Kidney (tissue), 14 donors: ENCODE results near the gene KIAA1549. TPM values are rescaled to one million over a fixed set of nuclear protein-coding genes. Genes with fewer than 3 reads are reported as not detected.

Experiments used
- DNase-seq, 5 donors: peaks; one replicate each; pipeline ENCODE4 v3.0.0-alpha.2; 2013 to 2020
- FAIRE-seq: peaks from 2 replicates; lab custom pipeline; 2012; peaks lifted over from hg19 to GRCh38; lab: Jason Lieb, UNC
- H3K27ac ChIP-seq, 2 donors: one replicate each; pipeline ENCODE4 v1.7.0; 2013; ENCODE audit warnings: low read depth in 2 of 2, low read length in 2 of 2, inconsistent platforms in 1 of 2
- H3K27me3 ChIP-seq: one replicate; pipeline ENCODE4 v1.7.1; 2013; ENCODE audit warnings: low read length, inconsistent platforms; ENCODE audit not compliant: control insufficient read depth, insufficient read depth
- H3K36me3 ChIP-seq, 3 donors: one replicate each; pipeline versions ENCODE4 v1.7.0 to v1.7.1; 2013; ENCODE audit warnings: low read length in 3 of 3, control low read depth in 1 of 3, inconsistent platforms in 1 of 3; ENCODE audit not compliant: insufficient read depth in 3 of 3, control insufficient read depth in 2 of 3
- H3K4me1 ChIP-seq, 3 donors: one replicate each; pipeline versions ENCODE4 v1.7.0 to v1.7.1; 2013; ENCODE audit warnings: low read length in 3 of 3, inconsistent platforms in 1 of 3, low read depth in 1 of 3; ENCODE audit not compliant: control insufficient read depth in 2 of 3, insufficient read depth in 2 of 3
- H3K4me3 ChIP-seq, 3 donors: one replicate each; pipeline versions ENCODE4 v1.7.0 to v1.8.1; 2013; ENCODE audit warnings: low read length in 3 of 3, control low read depth in 1 of 3, inconsistent platforms in 1 of 3
- H3K9ac ChIP-seq, 3 donors: one replicate each; pipeline versions ENCODE4 v1.7.0 to v1.7.1; 2013; ENCODE audit warnings: low read length in 3 of 3, control low read depth in 1 of 3, inconsistent platforms in 1 of 3
- H3K9me3 ChIP-seq, 3 donors: one replicate each; pipeline versions ENCODE4 v1.7.0 to v1.7.1; 2013; ENCODE audit warnings: low read length in 3 of 3, control low read depth in 1 of 3, inconsistent platforms in 1 of 3; ENCODE audit not compliant: control insufficient read depth in 2 of 3, insufficient read depth in 1 of 3
- intact Hi-C: fragments of 100-400 bp; cut with DNase I; formaldehyde crosslinking; loops from one replicate; pipeline ENCODE4 v1.11.1; 2022
- polyA plus RNA-seq: library from polyadenylated mRNA; stranded (reverse); fragments of 350-450 nt; fragmentation: Illumina TruSeq; extraction: RNeasy Lipid Tissue Mini Kit (QIAGEN cat#74804); gene quantifications from one replicate; pipeline ENCODE4 v1.2.3, GENCODE V29; 2014; ENCODE audit warnings: low read depth, low replicate concordance; ENCODE audit not compliant: insufficient read depth
- total RNA-seq: library from RNA; stranded (reverse); fragmentation: NEBNext Ultra II Directional; extraction: Animal tissue kit (Norgen Biotek cat#: 25700); gene quantifications from one replicate; pipeline ENCODE4 v1.2.1, GENCODE V29; 2021
- TF ChIP-seq, protein P1 (sequence below): IDR thresholded peaks from 3 replicates; pipeline ENCODE4 v1.5.1; 2012; ENCODE audit warnings: mild to moderate bottlenecking, moderate library complexity, borderline replicate concordance; ENCODE audit not compliant: insufficient read depth; ENCODE audit errors: extremely low read depth
- donor health status: control.
- donor health status: control.
- donor health status: control.
- donor health status: control.
- donor health status: control.
- donor health status: DM: yes; HTN: yes; CAD: no.
- donor health status: Normal renal cell carcinoma (clear cell type).

The KIAA1549 gene
- total and polyA plus RNA-seq, 2 donors from 2014 or later, result 1.8 to 10.1 TPM

DNA sequence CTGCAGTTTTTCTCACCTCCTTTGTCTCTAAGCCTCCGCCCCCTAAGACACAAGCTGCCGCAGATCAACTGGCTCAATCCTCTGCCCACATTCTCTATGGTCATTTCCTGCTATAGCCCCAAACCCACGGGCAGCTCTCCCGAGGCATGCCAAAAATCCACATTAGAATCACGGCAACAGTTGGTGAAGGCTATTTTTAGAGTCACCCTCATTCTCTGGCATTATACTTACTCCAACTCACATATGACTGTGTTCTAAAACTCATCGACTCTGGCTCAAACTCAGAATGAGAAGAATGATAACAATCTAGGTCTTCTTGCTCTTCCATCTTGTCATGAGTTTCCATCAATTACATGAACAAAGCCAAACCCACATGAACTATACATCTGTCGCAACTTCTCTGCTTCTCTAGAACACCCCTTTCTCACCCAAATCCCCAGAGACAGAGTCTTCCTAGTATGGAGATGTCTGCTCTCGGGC is 10.9 kb upstream of the KIAA1549 start:
- no peak overlapping the region for H3K27ac ChIP-seq
- no peak overlapping the region for H3K9ac ChIP-seq
- H3K9me3 ChIP-seq, result peaks cover 0 to 6% (median 0%) of the 10 kb centered on the region in 3 donors
- no peaks in the 10 kb centered on the region for H3K4me1 ChIP-seq
- intact Hi-C loops, result no loop called here
- FAIRE-seq, result no peak
- TF ChIP-seq, protein P1, sequence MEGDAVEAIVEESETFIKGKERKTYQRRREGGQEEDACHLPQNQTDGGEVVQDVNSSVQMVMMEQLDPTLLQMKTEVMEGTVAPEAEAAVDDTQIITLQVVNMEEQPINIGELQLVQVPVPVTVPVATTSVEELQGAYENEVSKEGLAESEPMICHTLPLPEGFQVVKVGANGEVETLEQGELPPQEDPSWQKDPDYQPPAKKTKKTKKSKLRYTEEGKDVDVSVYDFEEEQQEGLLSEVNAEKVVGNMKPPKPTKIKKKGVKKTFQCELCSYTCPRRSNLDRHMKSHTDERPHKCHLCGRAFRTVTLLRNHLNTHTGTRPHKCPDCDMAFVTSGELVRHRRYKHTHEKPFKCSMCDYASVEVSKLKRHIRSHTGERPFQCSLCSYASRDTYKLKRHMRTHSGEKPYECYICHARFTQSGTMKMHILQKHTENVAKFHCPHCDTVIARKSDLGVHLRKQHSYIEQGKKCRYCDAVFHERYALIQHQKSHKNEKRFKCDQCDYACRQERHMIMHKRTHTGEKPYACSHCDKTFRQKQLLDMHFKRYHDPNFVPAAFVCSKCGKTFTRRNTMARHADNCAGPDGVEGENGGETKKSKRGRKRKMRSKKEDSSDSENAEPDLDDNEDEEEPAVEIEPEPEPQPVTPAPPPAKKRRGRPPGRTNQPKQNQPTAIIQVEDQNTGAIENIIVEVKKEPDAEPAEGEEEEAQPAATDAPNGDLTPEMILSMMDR, result no peak
- no peaks in the 10 kb centered on the region for H3K27me3 ChIP-seq
- no peak for DNase-seq
- H3K36me3 ChIP-seq, result no peaks in the 10 kb centered on the region
- no peak overlapping the region for H3K4me3 ChIP-seq

DNA sequence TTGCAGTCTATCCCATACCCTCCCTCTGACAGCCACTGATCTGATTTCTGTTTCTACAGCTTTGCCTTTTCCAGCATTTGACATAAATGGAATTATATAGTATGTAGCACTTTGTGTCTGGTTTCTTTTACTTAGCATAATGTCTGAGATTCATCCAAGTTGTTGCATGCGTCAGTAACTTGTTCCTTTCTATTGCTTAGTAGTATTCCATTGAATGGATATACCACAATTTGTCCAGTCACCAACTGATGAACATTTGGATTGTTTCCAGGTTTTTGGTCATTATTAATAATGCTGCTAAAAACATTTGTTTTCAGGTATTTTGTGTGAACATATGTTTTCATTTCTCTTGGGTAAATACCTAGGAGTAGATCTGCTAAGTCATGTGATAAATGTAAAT is 6.5 kb upstream of the KIAA1549 start:
- no peak for FAIRE-seq

DNA sequence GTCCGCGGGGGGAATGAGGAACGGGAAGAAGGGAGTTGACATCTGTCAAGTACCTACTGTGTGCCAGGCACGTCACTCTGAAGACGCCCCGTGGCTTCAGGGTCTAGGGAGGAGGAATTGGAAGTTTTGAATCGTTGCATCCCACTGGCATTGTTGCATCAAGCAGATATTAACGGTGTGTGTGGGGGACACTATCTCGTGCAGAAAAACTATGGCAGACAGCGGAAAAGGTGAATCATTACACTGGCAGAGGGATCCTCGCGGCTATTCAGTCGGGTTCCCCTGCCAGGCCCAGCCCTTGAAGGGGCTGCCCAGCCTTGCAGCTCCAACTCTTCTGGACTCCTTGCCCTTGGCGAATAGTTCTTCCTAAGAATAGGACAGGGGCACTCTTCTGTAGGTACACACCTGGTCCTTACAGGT is 1.0 kb upstream of the KIAA1549 start:
- no peak for FAIRE-seq
- peaks cover 0 to 17% (median 15%) of the 10 kb centered on the region in 3 donors for H3K4me1 ChIP-seq
- intact Hi-C loops, result no loop called here
- H3K9ac ChIP-seq, result peak overlapping the region in 1 of 3 donors; percentile 59
- H3K27ac ChIP-seq, result peak overlapping the region in 1 of 2 donors; percentile 9
- TF ChIP-seq, protein P1, result no peak
- peak overlapping the region; percentile 12 to 59 (median 28) for H3K4me3 ChIP-seq
- H3K9me3 ChIP-seq, result no peaks in the 10 kb centered on the region
- no peaks in the 10 kb centered on the region for H3K36me3 ChIP-seq
- H3K27me3 ChIP-seq, result no peaks in the 10 kb centered on the region
- no peak for DNase-seq

More for the DNA sequence above, 6.5 kb upstream of the KIAA1549 start:
- Histone ChIP-seq H3K27ac (no peak overlapping the region), H3K4me1 (no peaks in the 10 kb centered on the region), H3K36me3 (no peaks in the 10 kb centered on the region), H3K9ac (no peak overlapping the region), H3K27me3 (no peaks in the 10 kb centered on the region), H3K4me3 (no peak overlapping the region), H3K9me3 (peaks cover 0 to 6% (median 0%) of the 10 kb centered on the region in 3 donors)
- DNase-seq, result no peak
- intact Hi-C loops, result no loop called here
- TF ChIP-seq, protein P1, result no peak
